Stimulated activated CD4-positive, alpha-beta T cell treated with anti-CD3 and anti-CD28 coated beads, Interleukin-12 subunit alpha, Interleukin-12 subunit beta, amount 100 ng/mL, for 4 hours (primary cell): ENCODE data around the gene FKBP3.
"Not testable (repeated sequence)": the region's sequence is repeated elsewhere in the genome, so short reads cannot be mapped to it uniquely, and the experiment has no call there.

ENCODE experiments used
- DNase-seq: peaks from one replicate; pipeline ENCODE4 v3.0.0-alpha.2; 2020

FKBP3 gene

DNA sequence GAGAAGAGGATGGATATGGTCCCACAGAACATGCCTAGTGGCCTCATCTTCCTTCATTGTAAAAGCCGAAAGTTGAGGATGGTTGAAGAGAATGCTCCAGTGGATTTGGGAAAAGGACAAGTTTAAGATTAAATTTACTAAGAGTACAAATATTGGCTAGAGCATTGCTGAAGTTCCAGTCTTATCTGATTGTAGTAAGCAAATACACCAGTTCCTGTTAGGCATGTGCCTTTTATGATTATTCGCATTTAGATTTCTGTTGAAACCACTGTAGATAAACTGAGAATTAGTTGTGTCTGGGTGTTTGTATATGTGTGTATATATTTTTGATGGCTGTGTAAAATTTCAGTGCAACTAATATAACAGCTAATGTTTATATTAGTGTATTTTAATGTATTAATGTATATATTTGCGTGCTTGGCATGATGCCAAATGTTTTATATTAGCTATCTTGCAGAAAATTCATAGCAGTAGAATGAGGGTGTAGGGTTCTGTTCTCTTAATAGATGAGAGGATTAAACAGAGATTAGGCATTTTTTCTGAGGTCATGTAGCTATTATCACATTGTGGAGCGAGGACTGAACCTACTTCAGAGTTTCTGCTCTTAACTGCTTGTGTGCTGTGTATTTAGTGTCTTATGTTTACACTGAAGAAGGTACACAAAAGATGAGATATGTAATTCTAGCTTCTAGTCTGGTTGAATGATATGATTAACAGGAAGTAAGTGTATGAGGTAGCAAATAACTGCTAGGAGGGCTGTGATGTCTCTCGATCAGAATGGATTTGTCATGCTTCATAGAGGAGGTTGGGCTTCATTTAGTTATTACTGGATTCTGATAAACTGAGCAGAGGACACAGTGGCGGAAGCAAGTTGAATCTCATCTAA lies 21.1 kb downstream of the FKBP3 start:
- no peak for DNase-seq

DNA sequence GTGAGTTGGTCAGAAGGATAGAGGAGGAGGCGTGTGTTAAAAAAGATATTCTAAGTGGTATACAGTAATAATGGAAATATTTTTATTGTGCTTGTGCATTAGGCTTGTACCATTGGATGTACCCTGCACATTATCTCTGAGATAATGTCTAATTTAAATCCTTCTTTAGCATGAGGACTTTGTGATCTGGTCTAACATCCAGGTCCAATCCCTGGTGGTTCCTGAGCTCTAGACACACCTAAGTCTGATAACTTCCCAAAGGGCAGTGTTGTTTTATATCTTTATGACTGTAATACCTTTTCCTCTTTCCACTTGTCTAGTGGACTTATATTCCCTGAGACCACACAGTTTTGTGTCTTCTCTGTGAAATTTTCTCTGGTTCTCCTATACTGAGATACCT lies 29.7 kb downstream of the FKBP3 start:
- no peak for DNase-seq

DNA sequence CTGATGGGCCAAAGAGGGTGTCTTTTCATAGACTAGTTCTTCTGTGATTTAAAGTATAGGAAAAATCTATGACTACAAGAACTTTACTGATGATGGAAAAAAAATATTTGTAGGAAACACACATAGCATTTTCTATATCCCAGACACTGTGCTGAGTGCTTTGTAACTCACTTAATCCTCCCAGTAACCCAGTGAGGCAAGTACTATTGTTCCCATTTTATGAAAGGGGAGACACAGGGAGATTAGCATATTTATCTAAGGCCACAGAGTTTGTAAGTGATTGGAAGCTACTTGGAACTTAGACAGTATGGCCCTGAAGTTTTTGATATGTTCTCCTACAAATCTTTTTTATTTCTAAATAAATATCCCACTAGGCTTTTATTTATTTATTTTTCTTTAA lies 30.5 kb downstream of the FKBP3 start:
- no peak for DNase-seq

DNA sequence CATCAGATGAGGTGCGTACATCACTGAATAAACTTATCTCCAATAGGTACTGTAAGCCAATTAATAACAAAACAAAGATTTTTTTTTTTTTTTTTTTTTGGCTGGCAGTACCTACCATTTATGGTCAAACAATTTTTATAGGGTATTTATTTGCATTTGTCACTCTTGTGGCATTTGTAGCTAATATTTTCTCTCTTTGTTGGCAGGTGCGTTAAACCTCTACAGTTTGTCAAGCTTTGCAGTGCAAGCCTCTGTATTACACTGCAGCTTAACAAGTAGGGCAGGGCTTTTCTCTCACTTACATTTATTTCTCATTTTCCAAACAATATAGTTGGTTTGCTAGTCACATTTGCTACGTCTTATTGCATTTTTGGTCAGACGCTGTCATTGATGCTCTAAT lies 38.1 kb downstream of the FKBP3 start:
- no peak for DNase-seq

DNA sequence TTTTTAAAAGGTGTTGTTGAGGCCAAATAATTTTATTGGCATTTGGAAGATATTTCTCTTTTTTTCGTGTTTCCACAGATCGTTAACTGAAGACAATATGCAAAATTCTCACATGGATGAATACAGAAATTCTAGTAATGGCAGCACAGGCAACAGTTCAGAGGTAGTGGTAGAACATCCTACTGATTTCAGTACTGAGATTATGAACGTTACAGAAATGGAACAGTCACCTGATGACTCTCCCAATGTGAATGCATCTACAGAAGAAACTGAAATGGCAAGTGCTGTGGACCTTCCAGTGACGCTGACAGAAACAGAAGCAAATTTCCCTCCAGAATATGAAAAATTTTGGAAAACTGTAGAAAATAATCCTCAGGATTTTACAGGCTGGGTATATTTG lies 39.1 kb downstream of the FKBP3 start:
- DNase-seq, result no peak

DNA sequence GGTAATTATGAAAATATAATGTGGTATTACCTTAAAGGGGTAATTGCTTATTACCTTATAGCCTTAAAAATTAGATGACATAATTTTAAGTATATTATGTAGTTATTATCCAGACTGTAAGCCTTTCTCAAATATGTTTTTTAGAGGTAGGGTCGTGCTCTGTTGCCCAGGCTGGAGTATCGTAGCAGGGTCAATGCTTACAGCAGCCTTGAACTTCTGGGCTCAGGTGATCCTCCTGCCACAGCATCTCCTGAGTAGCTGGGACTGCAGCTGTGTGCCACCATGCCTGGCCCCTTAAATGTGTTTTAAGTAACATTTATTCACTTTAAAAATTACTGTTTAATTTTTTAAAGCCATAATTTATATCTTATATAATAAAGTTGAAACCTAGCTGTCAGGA lies 40.0 kb downstream of the FKBP3 start:
- DNase-seq, result no peak

DNA sequence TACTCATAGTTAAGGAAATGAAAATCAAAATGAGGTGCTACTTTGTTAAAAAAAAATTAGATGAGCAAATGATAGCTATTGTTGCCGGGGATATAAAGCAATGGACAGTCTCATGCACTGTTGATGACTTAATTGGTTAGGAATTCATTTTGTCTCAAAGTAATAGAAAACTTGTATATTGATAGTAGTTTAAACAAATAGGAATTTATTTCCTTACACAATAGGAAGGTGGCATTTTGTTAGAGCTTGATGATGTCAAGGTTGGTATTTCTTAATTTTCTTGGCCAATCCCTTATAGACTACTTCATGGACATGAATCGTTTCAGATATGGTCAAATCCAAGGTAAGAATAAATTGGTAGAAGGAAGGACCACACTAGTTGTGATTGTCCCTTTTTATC lies 42.6 kb downstream of the FKBP3 start:
- no peak for DNase-seq

DNA sequence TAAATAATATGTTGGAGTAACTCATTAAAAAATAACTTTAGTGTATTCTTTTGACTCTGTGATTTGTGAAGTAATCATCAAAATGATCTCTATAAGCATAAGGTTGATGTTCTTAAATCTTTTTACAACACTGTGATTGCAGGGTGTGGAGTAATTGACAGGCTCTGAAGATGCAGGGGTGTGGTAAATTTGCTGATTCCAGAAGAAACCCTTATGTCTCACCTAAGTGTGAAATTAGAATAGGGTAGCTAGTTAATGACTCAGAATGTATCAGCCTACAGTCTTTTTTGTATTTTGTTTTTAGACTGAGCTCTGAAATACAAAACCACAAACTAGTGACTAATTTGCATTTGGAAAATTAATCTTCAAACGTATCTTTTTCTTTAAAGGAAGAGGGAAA lies 44.5 kb downstream of the FKBP3 start:
- no peak for DNase-seq

DNA sequence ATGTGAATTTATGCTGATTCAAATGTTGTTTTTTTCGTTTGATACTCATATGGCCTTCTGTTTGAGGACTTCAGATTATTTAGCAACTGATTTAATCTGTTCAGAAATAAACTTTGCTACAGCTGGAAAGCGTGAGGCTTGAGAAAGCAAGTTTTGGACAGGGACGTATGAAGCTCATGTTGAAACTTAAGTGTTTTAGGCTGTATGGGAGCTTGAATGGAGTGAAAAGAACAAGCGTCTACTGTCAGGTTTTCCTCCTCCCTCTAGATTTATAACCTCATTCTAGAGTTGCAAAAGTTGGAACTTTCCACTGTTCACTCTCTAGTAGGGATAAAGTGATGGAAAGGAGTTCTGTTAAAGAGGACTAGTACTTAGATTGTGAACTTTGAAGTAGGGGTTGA lies 49.3 kb downstream of the FKBP3 start:
- DNase-seq, result no peak

DNA sequence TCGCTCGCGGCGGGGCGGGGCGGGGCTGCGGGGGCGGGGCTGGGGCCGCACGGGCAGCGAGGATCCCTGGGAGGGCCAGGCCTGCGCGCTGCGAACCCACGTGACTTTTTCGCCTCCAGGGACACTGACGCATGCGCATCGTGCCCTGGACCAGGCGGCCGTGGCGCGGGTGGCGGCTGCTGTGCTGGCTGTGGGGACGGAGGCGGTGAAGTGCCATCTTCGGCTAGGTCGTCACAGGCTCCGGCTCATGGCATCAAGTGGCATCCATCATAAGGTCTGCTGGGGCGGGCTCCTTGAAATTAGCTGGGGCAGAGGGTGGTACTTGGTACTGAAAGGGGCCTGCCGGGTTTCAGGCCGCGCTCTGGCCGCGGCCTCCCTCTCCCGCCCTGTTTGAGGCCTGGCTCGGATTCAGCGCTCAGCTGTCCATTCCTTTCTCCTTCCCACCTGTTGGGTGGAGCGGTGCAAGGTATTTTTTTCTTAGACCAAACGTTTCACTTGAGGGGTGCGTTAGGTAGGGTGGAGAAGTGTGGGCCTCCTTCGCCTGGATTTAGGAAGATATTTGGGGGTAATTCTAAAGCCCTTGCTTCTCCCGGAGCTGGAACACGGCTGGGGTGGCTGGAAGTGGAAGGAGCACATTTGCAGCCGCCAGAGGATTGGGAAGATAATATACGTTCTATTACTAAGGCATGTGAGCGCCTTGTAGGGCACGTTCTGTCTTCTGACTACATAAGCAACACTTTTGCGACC lies 50.1 kb downstream of the FKBP3 start, which contains the start of gene PRPF39:
Gene PRPF39, plus strand, starts transcription at position 141 of the 747 bp plus-strand sequence. CDS start 11,124 bp downstream, outside the sequence.
- peak; percentile 95 for DNase-seq

DNA sequence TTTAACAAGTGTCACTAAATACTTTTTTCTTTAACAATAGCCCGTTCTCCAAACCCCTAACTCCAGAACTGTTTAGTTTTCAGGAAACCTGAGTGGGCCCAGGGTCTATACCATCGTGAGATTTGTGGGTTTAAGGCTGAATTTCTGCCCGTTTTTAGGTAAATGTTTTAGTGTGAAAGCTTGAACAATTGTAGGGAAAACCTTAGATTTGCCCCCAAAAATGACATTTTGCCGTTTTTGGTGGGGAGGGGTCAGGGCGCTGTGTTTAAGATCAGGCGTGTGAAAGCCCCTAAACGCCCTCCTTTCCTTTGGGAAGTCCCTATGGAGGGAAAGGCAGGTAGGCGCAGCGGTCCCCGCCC lies 50.7 kb downstream of the FKBP3 start:
- DNase-seq, result no peak

DNA sequence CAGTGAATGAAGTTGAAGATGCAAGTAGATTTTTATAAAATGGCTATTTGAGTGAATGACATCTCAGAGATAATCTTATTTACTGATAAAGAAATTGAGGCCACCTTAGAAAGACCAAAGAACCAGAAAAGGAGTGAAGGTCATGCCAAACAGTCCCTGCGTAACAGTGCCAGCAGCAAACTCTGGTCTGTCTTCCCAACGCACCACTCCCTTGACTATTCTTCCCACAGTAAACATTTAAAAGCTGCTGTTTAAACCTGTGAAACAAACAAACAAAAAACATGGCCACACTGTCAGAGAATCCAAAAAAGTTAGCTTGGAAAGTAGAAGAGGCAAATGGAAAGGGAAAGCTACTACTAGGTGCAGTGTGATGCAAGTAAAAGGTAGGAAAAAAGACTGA lies 51.9 kb downstream of the FKBP3 start:
- no peak for DNase-seq

DNA sequence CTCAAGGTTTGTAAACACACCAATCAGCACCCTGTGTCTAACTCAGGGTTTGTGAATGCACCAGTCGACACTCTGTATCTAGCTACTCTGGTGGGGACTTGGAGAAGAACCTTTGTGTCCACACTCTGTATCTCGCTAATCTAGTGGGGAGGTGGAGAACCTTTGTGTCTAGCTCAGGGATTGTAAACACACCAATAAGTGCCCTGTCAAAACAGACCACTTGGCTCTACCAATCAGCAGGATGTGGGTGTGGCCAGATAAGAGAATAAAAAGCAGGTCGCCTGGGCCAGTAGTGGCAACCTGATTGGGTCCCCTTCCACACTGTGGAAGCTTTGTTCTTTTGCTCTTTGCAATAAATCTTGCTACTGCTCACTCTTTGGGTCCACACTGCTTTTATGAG lies 53.2 kb downstream of the FKBP3 start:
- DNase-seq, result not testable (repeated sequence)

DNA sequence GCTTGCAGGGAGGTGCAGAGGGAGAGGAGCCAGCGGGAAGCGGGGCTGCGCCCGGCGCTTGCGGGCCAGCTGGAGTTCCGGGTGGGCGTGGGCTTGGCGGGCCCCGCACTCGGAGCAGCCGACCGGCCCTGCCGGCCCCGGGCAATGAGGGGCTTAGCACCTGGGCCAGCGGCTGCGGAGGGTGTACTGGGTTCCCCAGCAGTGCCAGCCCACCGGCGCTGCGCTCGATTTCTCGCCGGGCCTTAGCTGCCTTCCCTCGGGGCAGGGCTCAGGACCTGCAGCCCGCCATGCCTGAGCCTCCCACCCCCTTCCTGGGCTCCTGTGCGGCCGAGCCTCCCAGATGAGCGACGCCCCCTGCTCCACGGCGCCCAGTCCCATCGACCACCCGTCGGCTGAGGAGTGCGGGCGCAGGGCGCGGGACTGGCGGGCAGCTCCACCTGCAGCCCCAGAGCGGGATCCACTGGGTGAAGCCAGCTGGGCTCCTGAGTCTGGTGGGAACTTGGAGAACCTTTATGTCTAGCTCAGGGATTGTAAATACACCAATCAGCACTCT lies 53.8 kb downstream of the FKBP3 start:
- DNase-seq, result not testable (repeated sequence)

DNA sequence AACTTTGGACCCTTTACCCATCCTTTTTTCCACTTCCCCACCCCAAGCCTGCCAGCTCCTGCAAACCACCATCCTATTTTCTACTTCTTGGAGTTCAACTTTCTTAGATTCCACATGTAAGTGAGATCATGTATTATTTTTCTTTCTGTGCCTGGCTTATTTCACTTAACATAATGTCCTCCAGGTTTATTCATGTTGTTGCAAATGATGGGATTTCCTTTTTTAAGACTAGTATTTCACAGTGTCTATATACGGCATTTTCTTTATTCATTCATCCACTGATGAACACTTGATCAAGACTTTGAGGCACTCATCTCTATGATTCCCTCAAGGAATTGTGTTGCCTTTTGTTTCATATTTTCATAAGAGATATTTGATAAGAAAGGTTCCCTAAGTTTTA lies 56.0 kb downstream of the FKBP3 start:
- no peak for DNase-seq

DNA sequence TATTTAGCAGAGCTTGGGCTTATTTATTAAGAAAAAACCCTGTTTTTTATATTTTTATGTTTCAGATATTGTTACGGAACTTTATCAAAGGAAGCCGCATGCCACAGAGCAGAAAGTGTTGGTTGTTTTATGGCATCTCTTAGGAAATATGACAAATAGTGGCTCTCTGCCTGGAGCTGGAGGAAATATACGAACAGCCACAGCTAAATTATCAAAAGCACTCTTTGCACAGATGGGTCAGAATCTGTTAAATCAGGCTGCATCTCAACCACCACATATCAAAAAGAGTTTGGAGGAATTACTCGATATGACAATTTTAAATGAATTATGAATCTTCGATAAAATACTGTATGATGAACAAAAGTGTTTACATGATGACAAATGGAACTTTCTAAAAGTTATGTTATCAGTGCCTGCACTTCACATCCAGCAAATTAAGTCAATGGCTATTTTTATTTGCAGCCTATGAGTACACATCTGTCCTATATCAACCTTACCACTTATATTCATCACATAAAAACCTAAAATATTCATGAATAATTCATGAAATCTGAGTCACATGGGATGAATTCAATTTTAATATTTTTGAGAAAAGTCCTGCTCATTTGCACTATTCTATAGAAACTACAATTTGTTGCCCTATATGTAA lies 60.9 kb downstream of the FKBP3 start:
- no peak for DNase-seq

DNA sequence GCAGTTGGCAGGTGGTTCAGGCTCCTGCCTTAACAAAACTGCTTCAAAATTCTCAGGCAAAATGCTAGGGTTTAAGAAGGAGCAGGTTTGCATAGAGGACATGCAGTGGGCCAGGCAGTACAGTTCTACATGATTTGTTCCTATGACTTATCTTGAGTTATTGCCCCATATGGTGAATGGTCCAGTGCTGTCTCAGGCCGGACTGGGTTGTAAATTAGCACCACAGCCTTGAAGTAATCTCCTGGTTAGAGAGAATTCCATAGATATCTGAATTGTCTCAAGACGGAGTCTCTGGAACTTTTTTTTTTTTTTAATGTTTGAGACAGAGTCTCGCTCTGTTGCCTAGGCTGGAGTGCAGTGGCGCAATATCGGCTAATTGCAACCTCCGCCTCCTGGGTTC lies 62.2 kb downstream of the FKBP3 start:
- no peak for DNase-seq

DNA sequence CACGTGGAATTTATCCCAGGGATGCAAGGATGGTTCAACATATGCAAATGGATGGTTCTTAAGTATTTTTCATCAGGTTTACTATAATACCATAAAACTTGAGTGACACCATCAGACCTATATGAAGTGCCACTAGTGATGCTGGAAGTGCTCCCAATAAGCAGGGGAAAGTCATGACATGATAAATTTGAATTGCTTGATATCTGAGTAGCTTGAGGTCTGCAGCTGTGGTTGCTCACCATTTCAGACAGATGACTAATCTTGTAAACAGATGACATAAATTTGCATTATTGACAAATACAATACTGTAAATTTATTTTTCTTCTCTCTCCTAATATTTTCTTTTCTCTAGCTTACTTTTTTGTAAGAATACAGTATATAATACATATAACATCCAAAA lies 64.1 kb downstream of the FKBP3 start:
- DNase-seq, result no peak

DNA sequence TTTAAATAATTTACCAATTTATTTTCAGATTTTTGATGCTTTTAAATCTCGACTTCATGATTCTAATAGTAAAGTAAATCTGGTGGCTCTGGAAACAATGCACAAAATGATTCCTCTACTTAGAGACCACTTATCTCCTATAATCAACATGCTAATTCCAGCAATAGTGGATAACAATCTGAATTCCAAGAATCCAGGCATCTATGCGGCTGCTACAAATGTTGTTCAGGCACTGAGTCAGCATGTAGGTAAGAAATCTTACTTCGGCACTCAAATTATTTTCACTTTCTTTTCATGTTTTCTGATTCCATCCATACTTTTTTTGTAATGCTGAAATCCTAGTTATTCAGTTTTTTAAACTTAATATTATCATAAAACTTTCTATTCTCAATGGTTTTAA lies 65.9 kb downstream of the FKBP3 start:
- no peak for DNase-seq

DNA sequence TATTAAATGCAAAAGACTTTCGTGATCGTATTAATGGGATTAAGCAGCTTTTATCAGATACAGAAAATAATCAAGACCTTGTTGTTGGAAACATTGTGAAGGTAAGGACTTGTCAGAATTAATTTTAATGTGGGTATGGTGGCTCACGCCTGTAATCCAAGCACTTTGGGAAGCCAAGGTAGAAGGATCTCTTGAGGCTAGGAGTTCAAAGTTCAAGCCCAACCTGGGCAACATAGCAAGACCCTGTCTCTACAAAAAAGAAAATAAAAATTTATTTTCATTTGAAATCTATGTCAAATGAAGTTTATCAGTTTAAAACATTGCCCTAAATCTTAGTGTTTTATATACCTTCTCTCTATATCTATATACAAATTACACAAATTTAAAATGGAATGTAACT lies 67.6 kb downstream of the FKBP3 start:
- DNase-seq, result no peak

DNA sequence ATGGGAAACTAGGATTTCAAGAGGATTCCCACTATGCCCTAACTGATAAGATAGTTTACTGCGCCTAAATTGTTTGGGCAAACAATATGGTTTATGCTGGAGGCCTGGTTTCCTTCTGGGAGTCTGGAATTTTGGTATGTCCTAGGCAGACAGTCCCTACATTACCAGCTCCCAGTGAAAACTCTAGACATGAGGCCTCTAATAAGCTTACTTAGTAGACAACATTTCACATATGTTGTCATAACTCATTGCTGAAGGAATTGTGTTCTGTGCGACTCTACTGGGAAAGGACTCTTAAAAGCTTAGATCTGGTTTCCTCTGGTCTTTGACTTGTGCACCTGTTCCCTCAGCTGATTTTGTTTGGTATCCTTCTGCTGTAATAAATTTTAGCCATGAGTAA lies 68.3 kb downstream of the FKBP3 start:
- no peak for DNase-seq
